Prostate gland (tissue), 2 donors: Measurements from ENCODE around the gene SSH2.

ENCODE experiments used
- CTCF ChIP-seq, 4 experiments: fragments of 200-600 bp in 2 of 4; fragments of 450-650 bp in 2 of 4; sonication (generic) in 2 of 4; IDR thresholded peaks; 1 replicate in 3 of 4; 2 replicates in 1 of 4; pipeline ENCODE4 v1.5.1; 2016 to 2019; ENCODE audit warnings: antibody characterized with exemption in 4 of 4, mild to moderate bottlenecking in 2 of 4, moderate library complexity in 2 of 4
- POLR2A ChIP-seq: fragments of 450-650 bp; IDR thresholded peaks from one replicate; pipeline ENCODE4 v1.6.1; 2016; ENCODE audit warnings: antibody characterized with exemption, mild to moderate bottlenecking
- POLR2AphosphoS5 ChIP-seq: sonication (generic); formaldehyde crosslinking; IDR thresholded peaks from one replicate; pipeline ENCODE4 v1.6.1; 2017; ENCODE audit warnings: antibody characterized with exemption

- no peak for TF ChIP-seq CTCF (IDR thresholded peaks at IDR 0.05)
- TF ChIP-seq POLR2AphosphoS5, result no peak
- no peak for TF ChIP-seq POLR2A
These were observed 90.4 kb downstream of the SSH2 start for GRCh38 chr17:29839656-29840055.
